ENCODE measurements around the gene SYT15.

Gene SYT15

DNA sequence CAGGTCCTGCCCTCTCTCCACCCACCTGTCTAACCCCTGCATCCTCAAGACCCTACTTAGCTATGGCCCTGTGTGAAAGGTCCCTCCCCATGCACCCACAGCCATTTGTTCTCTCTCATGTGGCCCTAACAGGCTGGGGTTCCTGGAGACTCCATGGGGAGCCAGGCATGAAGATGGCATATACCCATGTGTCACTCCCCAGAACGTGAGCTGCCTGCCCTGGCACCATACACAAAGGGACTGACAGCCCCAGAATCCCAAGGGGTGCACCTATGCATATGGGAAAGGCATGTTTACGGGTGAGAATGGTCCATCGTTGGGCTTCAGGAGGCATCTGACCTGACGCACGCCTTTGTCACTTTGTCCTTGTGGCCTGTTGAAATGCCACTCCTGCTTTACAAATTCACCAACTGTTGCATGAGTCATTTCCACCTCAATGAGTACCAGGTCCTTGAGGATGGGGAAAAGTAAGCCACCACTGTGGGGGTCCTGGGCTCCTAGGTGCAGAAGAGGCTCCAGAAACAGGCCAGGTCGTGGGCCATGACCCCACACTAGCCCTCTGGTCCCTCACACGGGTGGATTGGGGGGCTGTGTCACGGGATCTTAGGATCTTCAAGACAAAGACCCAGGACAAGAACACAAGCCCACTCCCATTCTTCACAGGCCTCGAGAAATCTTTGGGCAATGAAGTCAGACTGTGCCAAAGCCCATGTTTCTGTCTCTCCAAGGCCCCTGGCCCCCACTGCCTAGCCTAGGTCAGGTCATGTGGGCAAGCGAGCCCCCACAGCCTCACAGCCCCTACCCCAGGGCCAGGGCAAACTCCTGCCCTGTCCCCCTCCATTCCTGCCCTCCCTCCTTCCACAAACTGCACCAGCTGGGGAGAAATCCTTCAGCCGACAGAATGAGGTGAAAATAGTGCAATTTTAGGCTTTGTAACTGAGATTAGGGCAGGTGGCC, 31.1 kb upstream of the SYT15 start:
- H3K4me1 ChIP-seq (ENCODE audit: control insufficient read depth, low read depth, low read length): peaks cover 5% of the 10 kb centered on the region
- no peak for DNase-seq
- no peaks in the 10 kb centered on the region for H3K79me2 ChIP-seq (ENCODE audit: control insufficient read depth, insufficient read depth, low read length)
- H2BK15ac ChIP-seq (replicated peaks; ENCODE audit: low read depth): no peak overlapping the region
- no peak overlapping the region for H3K23ac ChIP-seq (ENCODE audit: low read length)
- H3K56ac ChIP-seq (ENCODE audit: low read length): no peak overlapping the region
- H3K36me3 ChIP-seq (ENCODE audit: control insufficient read depth, insufficient read depth, low read length): no peaks in the 10 kb centered on the region
- no peak overlapping the region for H2BK120ac ChIP-seq (ENCODE audit: low read depth, low read length)
- no peak overlapping the region for H3K4ac ChIP-seq (ENCODE audit: low read depth, low read length)
- no peak overlapping the region for H3K4me2 ChIP-seq (ENCODE audit: low read length)
- no CpG with 5 or more reads among the region's 11 CpGs for WGBS (ENCODE audit: extremely low coverage, insufficient coverage, low lambda C conversion rate)
- H3K4me3 ChIP-seq (ENCODE audit: low read length): no peak overlapping the region
- H3K18ac ChIP-seq (ENCODE audit: low read length): no peak overlapping the region
- no peaks in the 10 kb centered on the region for H3K79me1 ChIP-seq (ENCODE audit: low read length)
- no peak overlapping the region for H3K9ac ChIP-seq (ENCODE audit: low read length)
- no peak overlapping the region for H3K27ac ChIP-seq (ENCODE audit: low read depth, low read length)
- no peaks in the 10 kb centered on the region for H3K27me3 ChIP-seq (ENCODE audit: insufficient read depth, low read length, poor library complexity)
- no peak overlapping the region for H4K5ac ChIP-seq (ENCODE audit: low read length)
- no peak overlapping the region for H2BK5ac ChIP-seq (ENCODE audit: low read length)
- H2AK5ac ChIP-seq (ENCODE audit: low read length): no peak overlapping the region
- no peak overlapping the region for H4K8ac ChIP-seq (ENCODE audit: low read depth, low read length)

GRCh38 chr10:46548498-46549090, 30.3 kb upstream of the SYT15 start:
- no peak overlapping the region for H4K8ac ChIP-seq (ENCODE audit: low read depth, low read length)
- DNase-seq: no peak
- no peak overlapping the region for H3K56ac ChIP-seq (ENCODE audit: low read length)
- no peak overlapping the region for H2BK5ac ChIP-seq (ENCODE audit: low read length)
- H3K79me2 ChIP-seq (ENCODE audit: control insufficient read depth, insufficient read depth, low read length): no peaks in the 10 kb centered on the region
- no peaks in the 10 kb centered on the region for H3K79me1 ChIP-seq (ENCODE audit: low read length)
- no peak overlapping the region for H2BK120ac ChIP-seq (ENCODE audit: low read depth, low read length)
- H2BK15ac ChIP-seq (replicated peaks; ENCODE audit: low read depth): no peak overlapping the region
- H3K27ac ChIP-seq (ENCODE audit: low read depth, low read length): no peak overlapping the region
- peaks cover 5% of the 10 kb centered on the region for H3K4me1 ChIP-seq (ENCODE audit: control insufficient read depth, low read depth, low read length)
- no peak overlapping the region for H3K4me2 ChIP-seq (ENCODE audit: low read length)
- no peak overlapping the region for H3K4me3 ChIP-seq (ENCODE audit: low read length)
- H3K4ac ChIP-seq (ENCODE audit: low read depth, low read length): no peak overlapping the region
- H3K36me3 ChIP-seq (ENCODE audit: control insufficient read depth, insufficient read depth, low read length): no peaks in the 10 kb centered on the region
- no peak overlapping the region for H3K23ac ChIP-seq (ENCODE audit: low read length)
- no peak overlapping the region for H3K18ac ChIP-seq (ENCODE audit: low read length)
- no peak overlapping the region for H3K9ac ChIP-seq (ENCODE audit: low read length)
- H2AK5ac ChIP-seq (ENCODE audit: low read length): no peak overlapping the region
- H3K27me3 ChIP-seq (ENCODE audit: insufficient read depth, low read length, poor library complexity): no peaks in the 10 kb centered on the region
- WGBS (ENCODE audit: extremely low coverage, insufficient coverage, low lambda C conversion rate): no CpG with 5 or more reads among the region's 7 CpGs
- no peak overlapping the region for H4K5ac ChIP-seq (ENCODE audit: low read length)

GRCh38 chr10:46549171-46550075, 29.5 kb upstream of the SYT15 start:
- H2AK5ac ChIP-seq (ENCODE audit: low read length): no peak overlapping the region
- H3K56ac ChIP-seq (ENCODE audit: low read length): no peak overlapping the region
- no peak overlapping the region for H3K4me2 ChIP-seq (ENCODE audit: low read length)
- H3K18ac ChIP-seq (ENCODE audit: low read length): no peak overlapping the region
- no peaks in the 10 kb centered on the region for H3K79me1 ChIP-seq (ENCODE audit: low read length)
- no peaks in the 10 kb centered on the region for H3K36me3 ChIP-seq (ENCODE audit: control insufficient read depth, insufficient read depth, low read length)
- H2BK5ac ChIP-seq (ENCODE audit: low read length): no peak overlapping the region
- no peak overlapping the region for H2BK15ac ChIP-seq (replicated peaks; ENCODE audit: low read depth)
- H3K23ac ChIP-seq (ENCODE audit: low read length): no peak overlapping the region
- DNase-seq: no peak
- no peak overlapping the region for H3K4ac ChIP-seq (ENCODE audit: low read depth, low read length)
- H4K5ac ChIP-seq (ENCODE audit: low read length): no peak overlapping the region
- H3K27me3 ChIP-seq (ENCODE audit: insufficient read depth, low read length, poor library complexity): no peaks in the 10 kb centered on the region
- no CpG with 5 or more reads among the region's 31 CpGs for WGBS (ENCODE audit: extremely low coverage, insufficient coverage, low lambda C conversion rate)
- no peak overlapping the region for H4K8ac ChIP-seq (ENCODE audit: low read depth, low read length)
- peaks cover 5% of the 10 kb centered on the region for H3K4me1 ChIP-seq (ENCODE audit: control insufficient read depth, low read depth, low read length)
- H3K9ac ChIP-seq (ENCODE audit: low read length): no peak overlapping the region
- no peak overlapping the region for H2BK120ac ChIP-seq (ENCODE audit: low read depth, low read length)
- H3K4me3 ChIP-seq (ENCODE audit: low read length): no peak overlapping the region
- H3K79me2 ChIP-seq (ENCODE audit: control insufficient read depth, insufficient read depth, low read length): no peaks in the 10 kb centered on the region
- H3K27ac ChIP-seq (ENCODE audit: low read depth, low read length): no peak overlapping the region

DNA sequence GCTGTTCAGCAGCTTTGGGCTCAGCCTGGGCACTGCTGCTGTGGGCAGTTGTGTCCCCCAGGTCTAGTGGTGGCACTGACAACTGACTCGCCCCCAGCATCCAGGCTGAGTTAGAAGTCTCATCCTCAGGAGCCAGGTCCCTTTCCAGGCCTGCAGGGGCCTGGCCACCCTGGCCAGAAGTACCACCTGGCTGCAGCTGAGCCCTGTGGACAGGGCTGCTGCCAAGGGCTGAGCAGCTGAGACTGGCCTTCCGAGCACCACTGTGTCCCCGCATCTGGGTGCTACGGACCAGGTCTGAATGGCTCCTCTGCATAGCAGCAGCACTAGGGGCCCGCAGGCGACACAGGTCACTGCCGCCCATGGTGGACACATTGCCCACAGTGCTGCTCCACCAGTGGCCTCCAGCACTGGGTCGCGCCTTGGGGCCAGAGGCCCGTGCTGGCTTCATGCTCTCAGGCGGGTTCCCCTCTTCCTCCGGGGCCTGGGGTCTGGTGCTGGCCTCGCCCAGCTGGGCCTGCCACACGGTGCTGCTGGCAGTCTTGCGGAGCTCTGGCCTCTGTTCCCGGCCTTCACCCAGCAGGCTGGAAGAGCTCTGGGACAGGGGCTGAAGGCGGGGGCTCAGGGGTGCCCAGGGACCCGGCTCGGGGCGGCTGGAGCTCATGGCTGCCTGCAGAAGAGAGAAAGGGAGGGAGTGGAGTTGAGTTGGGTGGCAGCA, 28.7 kb upstream of the SYT15 start:
- Histone ChIP-seq H3K18ac (ENCODE audit: low read length) (no peak overlapping the region), H2AK5ac (ENCODE audit: low read length) (no peak overlapping the region), H3K4me2 (ENCODE audit: low read length) (no peak overlapping the region), H3K9ac (ENCODE audit: low read length) (no peak overlapping the region), H4K5ac (ENCODE audit: low read length) (no peak overlapping the region), H3K23ac (ENCODE audit: low read length) (no peak overlapping the region), H4K8ac (ENCODE audit: low read depth, low read length) (no peak overlapping the region), H3K36me3 (ENCODE audit: control insufficient read depth, insufficient read depth, low read length) (no peaks in the 10 kb centered on the region), H3K27ac (ENCODE audit: low read depth, low read length) (no peak overlapping the region), H2BK5ac (ENCODE audit: low read length) (no peak overlapping the region), H3K79me1 (ENCODE audit: low read length) (no peaks in the 10 kb centered on the region), H3K4me1 (ENCODE audit: control insufficient read depth, low read depth, low read length) (peaks cover under 1% of the 10 kb centered on the region), H2BK120ac (ENCODE audit: low read depth, low read length) (no peak overlapping the region), H2BK15ac (replicated peaks; ENCODE audit: low read depth) (no peak overlapping the region), H3K79me2 (ENCODE audit: control insufficient read depth, insufficient read depth, low read length) (no peaks in the 10 kb centered on the region), H3K56ac (ENCODE audit: low read length) (no peak overlapping the region), H3K4ac (ENCODE audit: low read depth, low read length) (no peak overlapping the region), H3K27me3 (ENCODE audit: insufficient read depth, low read length, poor library complexity) (no peaks in the 10 kb centered on the region), H3K4me3 (ENCODE audit: low read length) (no peak overlapping the region)
- no CpG with 5 or more reads among the region's 20 CpGs for WGBS (ENCODE audit: extremely low coverage, insufficient coverage, low lambda C conversion rate)
- no peak for DNase-seq
